Keratinocyte (primary cell): ENCODE results near the gene SPEF1. TPM values are rescaled to one million over a fixed set of nuclear protein-coding genes. Genes with fewer than 3 reads are reported as not detected.

Source experiments
- DNase-seq: peaks from one replicate; pipeline ENCODE4 v3.0.0-alpha.2; 2011; ENCODE audit warnings: low read depth, missing footprints, low spot score
- FAIRE-seq: peaks from 2 replicates; lab custom pipeline; 2011; peaks lifted over from hg19 to GRCh38; lab: Jason Lieb, UNC
- H2AFZ ChIP-seq: 2 replicates; pipeline ENCODE4 v1.6.0; 2012; ENCODE audit warnings: low read length, control low read depth, inconsistent platforms; ENCODE audit not compliant: control insufficient read depth
- H3K27ac ChIP-seq: 2 replicates; pipeline ENCODE4 v1.5.1; 2011; ENCODE audit warnings: low read length; ENCODE audit not compliant: control insufficient read depth, insufficient read depth
- H3K27me3 ChIP-seq: 3 replicates; pipeline ENCODE4 v1.6.0; 2011; ENCODE audit warnings: low read length; ENCODE audit not compliant: control insufficient read depth, insufficient read depth; ENCODE audit errors: extremely low read depth
- H3K36me3 ChIP-seq, 2 experiments: 2 replicates in 1 of 2; 3 replicates in 1 of 2; pipeline ENCODE4 v1.5.1; 2011; ENCODE audit warnings: low read length in 2 of 2, mild to moderate bottlenecking in 1 of 2; ENCODE audit not compliant: control insufficient read depth in 2 of 2, insufficient read depth in 2 of 2; ENCODE audit errors: extremely low read depth in 1 of 2
- H3K4me1 ChIP-seq: 3 replicates; pipeline ENCODE4 v1.5.1; 2011; ENCODE audit warnings: low read length; ENCODE audit not compliant: control insufficient read depth, insufficient read depth; ENCODE audit errors: extremely low read depth
- H3K4me2 ChIP-seq: 3 replicates; pipeline ENCODE4 v1.6.0; 2011; ENCODE audit warnings: low read depth, low read length; ENCODE audit not compliant: control insufficient read depth, insufficient read depth; ENCODE audit errors: extremely low read depth
- H3K4me3 ChIP-seq, 3 experiments: fragments of 200-600 bp in 1 of 3; sonication (generic) in 1 of 3; 2 replicates in 2 of 3; 3 replicates in 1 of 3; pipeline ENCODE4 v1.5.1; 2011 to 2016; ENCODE audit warnings: low read length in 3 of 3, mild to moderate bottlenecking in 3 of 3, control low read depth in 2 of 3, inconsistent platforms in 1 of 3, low read depth in 1 of 3, mixed read lengths in 1 of 3, mixed run types in 1 of 3, moderate library complexity in 1 of 3; ENCODE audit not compliant: control insufficient read depth in 2 of 3, insufficient read depth in 2 of 3; ENCODE audit errors: extremely low read depth in 1 of 3
- H3K79me2 ChIP-seq: 2 replicates; pipeline ENCODE4 v1.6.0; 2012; ENCODE audit warnings: low read length; ENCODE audit not compliant: control insufficient read depth, insufficient read depth
- H3K9ac ChIP-seq: 3 replicates; pipeline ENCODE4 v1.6.0; 2011; ENCODE audit warnings: low read length; ENCODE audit not compliant: control insufficient read depth, insufficient read depth; ENCODE audit errors: extremely low read depth
- H3K9me1 ChIP-seq: 3 replicates; pipeline ENCODE4 v1.6.0; 2011; ENCODE audit warnings: low read length; ENCODE audit not compliant: control insufficient read depth, insufficient read depth; ENCODE audit errors: extremely low read depth
- H3K9me3 ChIP-seq: 2 replicates; pipeline ENCODE4 v1.5.1; 2012; ENCODE audit warnings: low read depth, low read length; ENCODE audit not compliant: control insufficient read depth
- H4K20me1 ChIP-seq: 3 replicates; pipeline ENCODE4 v1.6.0; 2011; ENCODE audit warnings: low read length; ENCODE audit not compliant: control insufficient read depth, insufficient read depth; ENCODE audit errors: extremely low read depth
- EZH2 ChIP-seq: IDR thresholded peaks from one replicate; pipeline ENCODE4 v1.6.1; 2012; ENCODE audit warnings: inconsistent platforms, mild to moderate bottlenecking, low read length, moderate library complexity
- dilution Hi-C: fragments of 300-500 bp; cut with MboI; formaldehyde crosslinking; loops from one replicate; pipeline ENCODE4 v1.7.0; 2020; ENCODE audit warnings: low sequenced_read_pairs; ENCODE audit not compliant: extremely low pct_ligation_motif_present
- polyA plus RNA-seq, 5 experiments: library from polyadenylated mRNA; depleted of rRNA in 3 of 5; stranded (reverse) in 3 of 5; stranded (forward) in 1 of 5; unstranded in 1 of 5; fragments of >200 nt; gene quantifications; 1 replicate in 1 of 5; 2 replicates in 3 of 5; 3 replicates in 1 of 5; pipeline versions ENCODE4 v1.2.1 to v1.2.3, GENCODE V29; 2011 to 2012; ENCODE audit warnings: missing spikeins in 2 of 5, low read depth in 1 of 5, low replicate concordance in 1 of 5
- TF ChIP-seq, protein P1 (sequence below), 3 experiments: IDR thresholded peaks in 1 of 3; conservative IDR thresholded peaks in 1 of 3; optimal IDR thresholded peaks in 1 of 3; 2 replicates in 2 of 3; 3 replicates in 1 of 3; pipeline versions ENCODE3 to v1.5.1; 2011; ENCODE audit warnings: low read length in 3 of 3, mild to moderate bottlenecking in 3 of 3, moderate library complexity in 2 of 3, control low read depth in 1 of 3, inconsistent platforms in 1 of 3; ENCODE audit not compliant: insufficient read depth in 2 of 3; ENCODE audit errors: extremely low read depth in 1 of 3

SPEF1 gene
- polyA plus RNA-seq, 1 donor (not counting 4 experiments of a cell fraction or from before 2014, with no cell fraction given), result 0.07 TPM

DNA sequence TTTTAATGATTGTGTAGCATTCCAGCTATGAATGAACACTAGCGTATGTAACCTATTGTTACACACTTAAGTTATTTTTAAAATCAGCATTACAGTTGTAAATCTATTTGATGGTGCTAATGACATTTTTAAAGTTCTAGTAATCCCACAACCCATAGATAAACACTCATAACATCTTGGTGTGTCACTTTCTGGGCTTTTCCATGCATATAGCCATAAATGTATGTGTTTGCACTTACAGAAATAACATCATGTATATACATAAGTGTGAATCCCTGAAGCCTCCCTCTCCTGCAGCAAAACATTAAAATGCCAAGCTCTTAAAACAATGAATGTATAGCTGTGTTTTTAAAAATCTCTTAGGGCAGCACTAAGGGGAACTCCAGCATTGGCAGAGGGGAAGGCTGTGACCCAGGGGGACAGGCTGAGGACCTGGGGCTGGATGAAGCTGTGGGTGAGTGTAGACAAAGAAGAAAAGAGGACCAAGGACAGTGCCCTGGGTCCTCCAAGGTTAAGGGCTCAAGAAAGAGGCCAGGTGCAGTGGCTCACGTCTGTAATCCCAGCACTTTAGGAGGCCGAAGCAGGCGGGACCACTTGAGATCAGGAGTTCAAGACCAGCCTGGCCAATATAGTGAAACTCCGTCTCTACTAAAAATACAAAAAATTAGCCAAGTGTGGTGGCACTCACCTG, 6.2 kb upstream of the SPEF1 start:
- DNase-seq, result no peak
- Histone ChIP-seq H3K79me2 (peaks cover 31% of the 10 kb centered on the region), H3K9ac (no peak overlapping the region), H2AFZ (no peak overlapping the region), H3K4me2 (peak overlapping the region; percentile 26), H3K9me1 (peaks cover 4% of the 10 kb centered on the region), H3K27ac (no peak overlapping the region), H3K27me3 (no peaks in the 10 kb centered on the region), H3K9me3 (no peaks in the 10 kb centered on the region), H3K4me3 (peak overlapping the region in 2 of 3 experiments; percentile 3 to 5), H3K36me3 (peaks cover 0 to 9% of the 10 kb centered on the region in 2 experiments), H4K20me1 (peaks cover 17% of the 10 kb centered on the region), H3K4me1 (peaks cover 28% of the 10 kb centered on the region)
- TF ChIP-seq, protein P1, sequence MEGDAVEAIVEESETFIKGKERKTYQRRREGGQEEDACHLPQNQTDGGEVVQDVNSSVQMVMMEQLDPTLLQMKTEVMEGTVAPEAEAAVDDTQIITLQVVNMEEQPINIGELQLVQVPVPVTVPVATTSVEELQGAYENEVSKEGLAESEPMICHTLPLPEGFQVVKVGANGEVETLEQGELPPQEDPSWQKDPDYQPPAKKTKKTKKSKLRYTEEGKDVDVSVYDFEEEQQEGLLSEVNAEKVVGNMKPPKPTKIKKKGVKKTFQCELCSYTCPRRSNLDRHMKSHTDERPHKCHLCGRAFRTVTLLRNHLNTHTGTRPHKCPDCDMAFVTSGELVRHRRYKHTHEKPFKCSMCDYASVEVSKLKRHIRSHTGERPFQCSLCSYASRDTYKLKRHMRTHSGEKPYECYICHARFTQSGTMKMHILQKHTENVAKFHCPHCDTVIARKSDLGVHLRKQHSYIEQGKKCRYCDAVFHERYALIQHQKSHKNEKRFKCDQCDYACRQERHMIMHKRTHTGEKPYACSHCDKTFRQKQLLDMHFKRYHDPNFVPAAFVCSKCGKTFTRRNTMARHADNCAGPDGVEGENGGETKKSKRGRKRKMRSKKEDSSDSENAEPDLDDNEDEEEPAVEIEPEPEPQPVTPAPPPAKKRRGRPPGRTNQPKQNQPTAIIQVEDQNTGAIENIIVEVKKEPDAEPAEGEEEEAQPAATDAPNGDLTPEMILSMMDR (optimal IDR thresholded peaks at IDR 0.05 in 1 of 3, IDR thresholded peaks at IDR 0.05 in 1 of 3, conservative IDR thresholded peaks at IDR 0.05 in 1 of 3; ENCODE audit: extremely low read depth in 1 of 3, insufficient read depth in 2 of 3, low read length in 3 of 3), result no peak
- no peak for TF ChIP-seq EZH2
- no peak for FAIRE-seq
- dilution Hi-C loops, result no loop called here

DNA sequence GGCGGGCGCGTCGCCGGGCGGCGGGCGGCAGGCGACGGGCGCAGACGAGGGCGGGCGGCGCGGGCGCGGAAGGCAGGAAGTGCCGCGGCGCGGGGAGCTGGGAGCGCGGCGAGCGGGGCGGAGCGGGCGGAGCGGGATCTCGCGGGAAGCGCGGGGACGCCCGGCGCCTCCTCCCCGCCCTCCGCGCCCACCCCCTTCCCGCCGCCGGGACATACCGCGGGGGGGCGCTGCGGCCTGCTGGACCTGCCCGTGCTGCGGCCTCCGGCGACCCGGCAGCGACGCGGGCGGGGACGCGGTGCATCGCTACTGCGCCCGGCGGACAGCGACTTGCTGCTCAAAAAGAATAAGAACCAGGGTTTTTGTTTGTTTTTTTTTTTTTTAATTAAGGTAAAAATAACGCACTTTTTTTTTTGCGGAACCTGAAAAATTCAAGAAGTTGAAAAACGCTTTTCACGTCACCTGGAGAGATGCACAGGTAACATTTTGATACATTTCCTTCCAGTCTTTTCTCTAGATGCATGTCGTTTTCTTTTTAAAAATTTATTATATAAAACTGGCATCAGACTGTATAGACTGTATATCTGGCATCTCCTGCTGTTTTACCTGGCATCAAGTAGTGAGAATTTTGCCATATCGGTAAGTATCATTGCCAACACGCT, 5.5 kb upstream of the SPEF1 start, which contains the start of gene CENPB:
Gene CENPB, minus strand, starts transcription at position 76 of the 659 bp plus-strand sequence. CDS start 257 bp downstream, outside the sequence.
- FAIRE-seq (no peak), DNase-seq (no peak)
- H3K4me2 ChIP-seq, result peak within 1 kb of the TSS; percentile 91
- dilution Hi-C loops, result no loop called here
- H2AFZ ChIP-seq, result peak within 1 kb of the TSS; percentile 52
- no peaks in the 10 kb centered on the region for H3K27me3 ChIP-seq
- H3K79me2 ChIP-seq, result peaks cover 31% of the 10 kb centered on the region
- H3K4me1 ChIP-seq, result peaks cover 31% of the 10 kb centered on the region
- H3K9me3 ChIP-seq, result no peaks in the 10 kb centered on the region
- H3K27ac ChIP-seq, result peak within 1 kb of the TSS; percentile 40
- H3K36me3 ChIP-seq, result peaks cover 0 to 9% of the 10 kb centered on the region in 2 experiments
- TF ChIP-seq EZH2, result no peak
- TF ChIP-seq, protein P1 (optimal IDR thresholded peaks at IDR 0.05 in 1 of 3, IDR thresholded peaks at IDR 0.05 in 1 of 3, conservative IDR thresholded peaks at IDR 0.05 in 1 of 3; ENCODE audit: extremely low read depth in 1 of 3, insufficient read depth in 2 of 3, low read length in 3 of 3), result peak; percentile 44 to 94 (median 55)
- peaks cover 21% of the 10 kb centered on the region for H4K20me1 ChIP-seq
- H3K4me3 ChIP-seq, result peak within 1 kb of the TSS; percentile 43 to 77 (median 75)
- peaks cover 4% of the 10 kb centered on the region for H3K9me1 ChIP-seq
- H3K9ac ChIP-seq, result peak within 1 kb of the TSS; percentile 77
